Aorta (tissue), 5 donors: ENCODE data around the gene TSNAX. TPM values are rescaled to one million over a fixed set of nuclear protein-coding genes. Genes with fewer than 3 reads are reported as not detected.
A peak's percentile ranks its signal among the peaks of the same experiment; 100 is the strongest.

Experiments used
- ATAC-seq: fragments of 200-7000 bp; cut with Tn5 transposase; one replicate; pipeline ENCODE4 v1.9.1; 2022; ENCODE audit warnings: moderate library complexity; ENCODE audit not compliant: low FRiP score
- DNase-seq, 2 donors: peaks; one replicate each; pipeline ENCODE4 v3.0.0-alpha.2; 2020
- H3K27ac ChIP-seq, 2 donors: one replicate each; pipeline ENCODE4 v1.5.1; 2013; ENCODE audit warnings: low read length in 2 of 2, mild to moderate bottlenecking in 2 of 2, moderate library complexity in 2 of 2, control low read depth in 1 of 2, inconsistent platforms in 1 of 2, low read depth in 1 of 2
- H3K27me3 ChIP-seq, 2 donors: one replicate each; pipeline ENCODE4 v1.6.1; 2013; ENCODE audit warnings: control low read depth in 1 of 2, low read length in 1 of 2, mild to moderate bottlenecking in 1 of 2, moderate library complexity in 1 of 2; ENCODE audit not compliant: insufficient read depth in 2 of 2, control insufficient read depth in 1 of 2
- H3K36me3 ChIP-seq, 2 donors: one replicate each; pipeline ENCODE4 v1.6.1; 2013; ENCODE audit warnings: control low read depth in 1 of 2, low read length in 1 of 2, mild to moderate bottlenecking in 1 of 2; ENCODE audit not compliant: insufficient read depth in 2 of 2, control insufficient read depth in 1 of 2
- H3K4me1 ChIP-seq, 2 donors: one replicate each; pipeline ENCODE4 v1.6.1; 2013; ENCODE audit warnings: low read length in 2 of 2, control low read depth in 1 of 2, mild to moderate bottlenecking in 1 of 2, moderate library complexity in 1 of 2; ENCODE audit not compliant: insufficient read depth in 2 of 2, control insufficient read depth in 1 of 2
- H3K4me3 ChIP-seq, 2 donors: one replicate each; pipeline ENCODE4 v1.5.1; 2013; ENCODE audit warnings: low read length in 2 of 2, control low read depth in 1 of 2, mild to moderate bottlenecking in 1 of 2
- H3K9me3 ChIP-seq: one replicate; pipeline ENCODE4 v1.6.1; 2013; ENCODE audit warnings: mild to moderate bottlenecking, low read length; ENCODE audit not compliant: control insufficient read depth
- WGBS, 2 donors: extraction: QIAGEN DNeasy Blood & Tissue Kit; methylation state at CpG; one replicate each; pipeline ENCODE4 v1.1.7; 2013; 5-methylcytosine and 5-hydroxymethylcytosine counted together
- intact Hi-C, 2 donors: fragments of 100-400 bp; cut with DNase I; formaldehyde crosslinking; loops; one replicate each; pipeline versions ENCODE4 v1.14.2 to v1.15.0; 2022
- polyA plus RNA-seq, 2 donors: library from polyadenylated mRNA; stranded (reverse); fragments of 200-250 nt; gene quantifications; one replicate each; pipeline ENCODE4 v1.2.3, GENCODE V29; 2013
- total RNA-seq, 2 donors: library from RNA; stranded (reverse); fragmentation: NEBNext Ultra II Directional; extraction: Animal tissue kit (Norgen Biotek cat#: 25700); gene quantifications; one replicate each; pipeline ENCODE4 v1.2.1, GENCODE V29; 2021
- donor health status: healthy with polysubstance abuse.
- donor health status: Bipolar disorder and iron deficiency.
- donor health status: DM: no; HTN: no; CAD: no.
- donor health status: DM: no; HTN: no; CAD: no.
- donor health status: DM: yes; HTN: yes; CAD: no.

Gene TSNAX
- total and polyA plus RNA-seq, 4 donors = 19.3 to 42.0 (median 28.9) TPM

- ATAC-seq = no peak
- Histone ChIP-seq H3K36me3 (no peaks in the 10 kb centered on the region), H3K4me3 (no peak overlapping the region), H3K9me3 (no peaks in the 10 kb centered on the region), H3K27me3 (no peaks in the 10 kb centered on the region), H3K27ac (no peak overlapping the region), H3K4me1 (peaks cover 0 to 1% of the 10 kb centered on the region in 2 donors)
- 70 to 71% methylated on average over 4 of the region's 4 CpGs for WGBS, 2 donors
- intact Hi-C loops = loop anchor here in 1 of 2 donors (5.0 kb wide), 1 partner anchor 249 kb away; no protein-coding TSS in a partner anchor
- DNase-seq = no peak
These were observed 78.2 kb downstream of the TSNAX start for GRCh38 chr1:231606712-231607111.

GRCh38 chr1:231610388-231610787 is 81.9 kb downstream of the TSNAX start:
- intact Hi-C loops = no loop called here
- Histone ChIP-seq H3K4me1 (no peaks in the 10 kb centered on the region), H3K9me3 (no peaks in the 10 kb centered on the region), H3K36me3 (no peaks in the 10 kb centered on the region), H3K4me3 (no peak overlapping the region), H3K27ac (no peak overlapping the region), H3K27me3 (no peaks in the 10 kb centered on the region)
- WGBS, 2 donors = 88 to 90% methylated on average over 2 of the region's 2 CpGs
- DNase-seq (no peak), ATAC-seq (no peak)

GRCh38 chr1:231611111-231611510 is 82.6 kb downstream of the TSNAX start:
- no peaks in the 10 kb centered on the region for H3K4me1 ChIP-seq

GRCh38 chr1:231611851-231612250 is 83.4 kb downstream of the TSNAX start:
- Histone ChIP-seq H3K27me3 (no peaks in the 10 kb centered on the region), H3K36me3 (no peaks in the 10 kb centered on the region), H3K27ac (no peak overlapping the region), H3K4me1 (no peaks in the 10 kb centered on the region), H3K9me3 (no peaks in the 10 kb centered on the region), H3K4me3 (no peak overlapping the region)
- no peak for ATAC-seq
- WGBS, 2 donors = 87 to 88% methylated on average over 5 of the region's 5 CpGs
- DNase-seq = no peak
- intact Hi-C loops = no loop called here

More at GRCh38 chr1:231611111-231611510, 82.6 kb downstream of the TSNAX start:
- no peaks in the 10 kb centered on the region for H3K9me3 ChIP-seq
- H3K36me3 ChIP-seq = no peaks in the 10 kb centered on the region
- H3K27me3 ChIP-seq = no peaks in the 10 kb centered on the region
- WGBS, 2 donors = 81 to 82% methylated on average over 5 of the region's 5 CpGs
- ATAC-seq (no peak), DNase-seq (no peak)
- no peak overlapping the region for H3K4me3 ChIP-seq
- no peak overlapping the region for H3K27ac ChIP-seq
- intact Hi-C loops = no loop called here

- ATAC-seq (no peak), DNase-seq (peak in 1 of 2 donors; percentile 57)
- Histone ChIP-seq H3K27me3 (no peaks in the 10 kb centered on the region), H3K27ac (no peak overlapping the region), H3K4me3 (no peak overlapping the region), H3K4me1 (no peaks in the 10 kb centered on the region), H3K36me3 (no peaks in the 10 kb centered on the region), H3K9me3 (no peaks in the 10 kb centered on the region)
- 87 to 90% methylated on average over 10 of the region's 10 CpGs for WGBS, 2 donors
- intact Hi-C loops = no loop called here
These were observed 84.1 kb downstream of the TSNAX start for GRCh38 chr1:231612393-231613089.

- H3K4me3 ChIP-seq = no peak overlapping the region
- no peak overlapping the region for H3K27ac ChIP-seq
- no peaks in the 10 kb centered on the region for H3K9me3 ChIP-seq
- intact Hi-C loops = no loop called here
- H3K4me1 ChIP-seq = no peaks in the 10 kb centered on the region
- DNase-seq = no peak
- no peak for ATAC-seq
- WGBS, 2 donors = 65 to 66% methylated on average over 7 of the region's 7 CpGs
- no peaks in the 10 kb centered on the region for H3K27me3 ChIP-seq
- H3K36me3 ChIP-seq = no peaks in the 10 kb centered on the region
These were observed 85.2 kb downstream of the TSNAX start for GRCh38 chr1:231613419-231614349.

Other genes starting within 250 kb of the TSNAX start
- 10 to 100 TPM; 15.7 to 17.2 TPM for gene EXOC8, start 190.8 kb upstream of the TSNAX start, total RNA-seq
- 1 to 10 TPM; 3.4 to 5.6 TPM for gene EXOC8, start 190.8 kb upstream of the TSNAX start, polyA plus RNA-seq
- 10 to 100 TPM in 1 of 2 donors, 1 to 10 TPM in 1; 9.3 to 12.1 TPM for gene SPRTN, start 190.4 kb upstream of the TSNAX start, total RNA-seq
- 1 to 10 TPM; 3.5 to 4.0 TPM for gene SPRTN, start 190.4 kb upstream of the TSNAX start, polyA plus RNA-seq
- 10 to 100 TPM; 35.1 to 50.4 TPM for gene EGLN1, start 106.4 kb upstream of the TSNAX start, total RNA-seq
- gene EGLN1, start 106.4 kb upstream of the TSNAX start, polyA plus RNA-seq = 10 to 100 TPM; 11.7 to 21.2 TPM
- gene DISC1, start 98.1 kb downstream of the TSNAX start, total RNA-seq = 10 to 100 TPM; 10.9 to 31.7 TPM
- 1 to 10 TPM in 1 of 2 donors, under 1 TPM in 1; 0.64 to 1.0 TPM for gene DISC1, start 98.1 kb downstream of the TSNAX start, polyA plus RNA-seq